Measurements from ENCODE around the gene TBC1D16. TPM values are rescaled to one million over a fixed set of nuclear protein-coding genes. Genes with fewer than 3 reads are reported as not detected.

Gene TBC1D16
- total RNA-seq, 2 experiments from 2014 or later = 0.38 to 0.74 TPM

DNA sequence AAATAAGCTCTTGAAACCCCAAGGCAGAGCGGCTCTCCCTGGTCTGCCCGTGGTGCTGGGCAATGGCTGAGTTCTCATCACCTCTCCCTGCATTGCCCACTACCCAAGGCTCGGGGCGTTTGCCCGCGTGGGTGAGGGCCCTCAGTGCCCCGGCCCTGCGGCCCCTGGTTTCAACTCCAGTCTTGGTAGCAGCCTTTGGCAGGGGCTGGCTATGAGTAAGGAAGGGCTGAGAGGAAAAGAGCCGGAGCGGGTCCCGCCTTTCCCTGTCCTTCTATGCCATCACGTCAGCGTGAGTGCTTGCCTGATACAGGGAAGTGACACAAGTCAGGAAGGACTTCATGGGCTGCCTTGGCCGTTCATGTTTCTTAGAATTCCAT lies 124.7 kb downstream of the TBC1D16 start:
- CTCF ChIA-PET (ENCODE audit: unreplicated experiment) = no interaction called here
- no TSS peak for BruUV-seq (replicated peaks)
- intact Hi-C loops (cut with micrococcal nuclease; ENCODE audit: unreplicated experiment) = no loop called here

DNA sequence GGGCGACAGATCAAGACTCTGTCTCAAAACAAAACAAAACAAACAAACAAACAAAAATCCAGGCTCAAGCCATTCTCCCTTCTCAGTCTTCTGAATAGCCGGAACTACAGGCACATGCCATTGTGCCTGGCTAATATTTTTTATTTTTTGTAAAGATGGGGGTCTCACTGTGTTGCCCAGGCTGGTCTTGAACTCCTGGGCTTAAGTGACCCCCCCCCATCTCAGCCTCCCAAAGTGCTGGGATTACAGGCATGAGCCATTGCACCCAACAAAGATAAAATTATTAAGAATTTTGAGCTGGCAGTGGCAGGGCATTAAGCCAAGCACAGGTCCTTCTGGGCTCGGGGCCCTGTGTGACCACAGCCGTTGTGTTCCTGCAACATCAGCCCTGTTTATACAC lies 126.6 kb downstream of the TBC1D16 start:
- POLR2A ChIA-PET = interaction anchor here (0.6 kb wide), 1 partner anchor 10 kb away, joined by 4 read pairs; no protein-coding TSS in a partner anchor
- H3K9me2 ChIP-seq (ENCODE audit: insufficient read depth, low read length) = no peaks in the 10 kb centered on the region
- no peak overlapping the region for H2AFZ ChIP-seq (ENCODE audit: low read length)
- no peak overlapping the region for H3K4me3 ChIP-seq (ENCODE audit: low read depth, low read length, poor library complexity, severe bottlenecking)
- intact Hi-C loops (cut with micrococcal nuclease; ENCODE audit: unreplicated experiment) = no loop called here
- H3K36me3 ChIP-seq (ENCODE audit: insufficient read depth, low read length) = no peaks in the 10 kb centered on the region
- TF ChIP-seq, protein P1, sequence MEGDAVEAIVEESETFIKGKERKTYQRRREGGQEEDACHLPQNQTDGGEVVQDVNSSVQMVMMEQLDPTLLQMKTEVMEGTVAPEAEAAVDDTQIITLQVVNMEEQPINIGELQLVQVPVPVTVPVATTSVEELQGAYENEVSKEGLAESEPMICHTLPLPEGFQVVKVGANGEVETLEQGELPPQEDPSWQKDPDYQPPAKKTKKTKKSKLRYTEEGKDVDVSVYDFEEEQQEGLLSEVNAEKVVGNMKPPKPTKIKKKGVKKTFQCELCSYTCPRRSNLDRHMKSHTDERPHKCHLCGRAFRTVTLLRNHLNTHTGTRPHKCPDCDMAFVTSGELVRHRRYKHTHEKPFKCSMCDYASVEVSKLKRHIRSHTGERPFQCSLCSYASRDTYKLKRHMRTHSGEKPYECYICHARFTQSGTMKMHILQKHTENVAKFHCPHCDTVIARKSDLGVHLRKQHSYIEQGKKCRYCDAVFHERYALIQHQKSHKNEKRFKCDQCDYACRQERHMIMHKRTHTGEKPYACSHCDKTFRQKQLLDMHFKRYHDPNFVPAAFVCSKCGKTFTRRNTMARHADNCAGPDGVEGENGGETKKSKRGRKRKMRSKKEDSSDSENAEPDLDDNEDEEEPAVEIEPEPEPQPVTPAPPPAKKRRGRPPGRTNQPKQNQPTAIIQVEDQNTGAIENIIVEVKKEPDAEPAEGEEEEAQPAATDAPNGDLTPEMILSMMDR (conservative IDR thresholded peaks at IDR 0.05; ENCODE audit: low read length) = no peak
- no peak for TF ChIP-seq EZH2phosphoT487 (IDR thresholded peaks at IDR 0.05; ENCODE audit: borderline replicate concordance, low read depth, low read length)
- H3K79me2 ChIP-seq (ENCODE audit: insufficient read depth, low read depth, low read length) = no peaks in the 10 kb centered on the region
- no peak overlapping the region for H3K4me2 ChIP-seq (ENCODE audit: low read length)
- no peak overlapping the region for H3K27ac ChIP-seq (ENCODE audit: low read depth, low read length, poor library complexity, severe bottlenecking)
- DNase-seq (ENCODE audit: low spot score) = no peak
- no peaks in the 10 kb centered on the region for H3K9me3 ChIP-seq (ENCODE audit: low read length)
- H3K4me1 ChIP-seq (ENCODE audit: insufficient read depth, low read length, poor library complexity, severe bottlenecking) = no peaks in the 10 kb centered on the region
- CTCF ChIA-PET (ENCODE audit: unreplicated experiment) = no interaction called here
- no TSS peak for BruUV-seq (replicated peaks)
- H4K20me1 ChIP-seq (ENCODE audit: insufficient read depth, low read length) = no peaks in the 10 kb centered on the region

More for the DNA sequence above, 124.7 kb downstream of the TBC1D16 start:
- no peaks in the 10 kb centered on the region for H4K20me1 ChIP-seq (ENCODE audit: insufficient read depth, low read length)
- no peaks in the 10 kb centered on the region for H3K36me3 ChIP-seq (ENCODE audit: insufficient read depth, low read length)
- H3K9me3 ChIP-seq (ENCODE audit: low read length) = no peaks in the 10 kb centered on the region
- no peak overlapping the region for H3K4me3 ChIP-seq (ENCODE audit: low read depth, low read length, poor library complexity, severe bottlenecking)
- no peaks in the 10 kb centered on the region for H3K9me2 ChIP-seq (ENCODE audit: insufficient read depth, low read length)
- TF ChIP-seq EZH2phosphoT487 (IDR thresholded peaks at IDR 0.05; ENCODE audit: borderline replicate concordance, low read depth, low read length) = no peak
- TF ChIP-seq, protein P1 (conservative IDR thresholded peaks at IDR 0.05; ENCODE audit: low read length) = no peak
- H3K79me2 ChIP-seq (ENCODE audit: insufficient read depth, low read depth, low read length) = no peaks in the 10 kb centered on the region
- H2AFZ ChIP-seq (ENCODE audit: low read length) = no peak overlapping the region
- H3K27ac ChIP-seq (ENCODE audit: low read depth, low read length, poor library complexity, severe bottlenecking) = no peak overlapping the region
- no peaks in the 10 kb centered on the region for H3K4me1 ChIP-seq (ENCODE audit: insufficient read depth, low read length, poor library complexity, severe bottlenecking)
- no peak overlapping the region for H3K4me2 ChIP-seq (ENCODE audit: low read length)
- POLR2A ChIA-PET = no interaction called here
- DNase-seq (ENCODE audit: low spot score) = no peak

GRCh38 chr17:79907850-79908249 lies 127.8 kb downstream of the TBC1D16 start:
- H3K4me3 ChIP-seq (ENCODE audit: low read depth, low read length, poor library complexity, severe bottlenecking) = no peak overlapping the region
- TF ChIP-seq EZH2phosphoT487 (IDR thresholded peaks at IDR 0.05; ENCODE audit: borderline replicate concordance, low read depth, low read length) = no peak
- TF ChIP-seq, protein P1 (conservative IDR thresholded peaks at IDR 0.05; ENCODE audit: low read length) = no peak
- H4K20me1 ChIP-seq (ENCODE audit: insufficient read depth, low read length) = no peaks in the 10 kb centered on the region
- BruUV-seq (replicated peaks) = no TSS peak
- no peaks in the 10 kb centered on the region for H3K9me3 ChIP-seq (ENCODE audit: low read length)
- DNase-seq (ENCODE audit: low spot score) = no peak
- intact Hi-C loops (cut with micrococcal nuclease; ENCODE audit: unreplicated experiment) = no loop called here
- no peaks in the 10 kb centered on the region for H3K4me1 ChIP-seq (ENCODE audit: insufficient read depth, low read length, poor library complexity, severe bottlenecking)
- H3K9me2 ChIP-seq (ENCODE audit: insufficient read depth, low read length) = no peaks in the 10 kb centered on the region
- H3K79me2 ChIP-seq (ENCODE audit: insufficient read depth, low read depth, low read length) = no peaks in the 10 kb centered on the region
- H3K27ac ChIP-seq (ENCODE audit: low read depth, low read length, poor library complexity, severe bottlenecking) = no peak overlapping the region
- no peak overlapping the region for H2AFZ ChIP-seq (ENCODE audit: low read length)
- no peak overlapping the region for H3K4me2 ChIP-seq (ENCODE audit: low read length)
- no peaks in the 10 kb centered on the region for H3K36me3 ChIP-seq (ENCODE audit: insufficient read depth, low read length)
- ChIA-PET CTCF (ENCODE audit: unreplicated experiment) (no interaction called here), POLR2A (no interaction called here)

Data from OCI-LY7 (cell line).